Measurements from ENCODE around the gene SORCS3. TPM values are rescaled to one million over a fixed set of nuclear protein-coding genes. Genes with fewer than 3 reads are reported as not detected.

The SORCS3 gene
- total and polyA plus RNA-seq, 10 of the 15 experiments (the other 5 are each of a cell fraction or from before 2014, with no cell fraction given), result 0.01 to 0.04 (median 0.02) TPM; not detected in 7

- ChIA-PET CTCF (interaction anchor here (1.0 kb wide), 1 partner anchor 22 kb away, joined by 3 read pairs; no protein-coding TSS in a partner anchor), SMC1A (ENCODE audit: uncharacterized antibody, unreplicated experiment) (no interaction called here), POLR2A (no interaction called here), RAD21 (ENCODE audit: unreplicated experiment) (no interaction called here)
- H4K20me1 ChIP-seq (ENCODE audit: control insufficient read depth, insufficient read depth), result no peaks in the 10 kb centered on the region
- intact Hi-C loops (cut with micrococcal nuclease; ENCODE audit: unreplicated experiment), result no loop called here
- TF ChIP-seq NFXL1 (IDR thresholded peaks at IDR 0.05; ENCODE audit: borderline replicate concordance) (no peak), ZBTB33 (IDR thresholded peaks at IDR 0.05) (no peak), CEBPB (IDR thresholded peaks at IDR 0.05; ENCODE audit: borderline replicate concordance in 1 of 2, low read depth in 2 of 2, low read length in 2 of 2) (no peak), SIX5 (IDR thresholded peaks at IDR 0.05; ENCODE audit: low read depth, low read length, severe bottlenecking) (no peak)
- DNase-seq (ENCODE audit: low read depth, low spot score) (no peak), FAIRE-seq (no peak), ATAC-seq (no peak)
- in situ Hi-C loops (cut with MboI), result no loop called here
- H3K79me2 ChIP-seq (ENCODE audit: control insufficient read depth, insufficient read depth, low read length), result no peaks in the 10 kb centered on the region
- WGBS (ENCODE audit: insufficient coverage, insufficient replicate concordance, low lambda C conversion rate, missing lambda C conversion rate), result 14% methylated on average over 4 of the region's 4 CpGs
- H3K4me2 ChIP-seq (ENCODE audit: control insufficient read depth, insufficient read depth), result no peak overlapping the region
- H3K27me3 ChIP-seq (replicated peaks in 1 of 2; ENCODE audit: control insufficient read depth in 2 of 2, insufficient read depth in 2 of 2, low read length in 1 of 2), result peaks cover 3 to 4% of the 10 kb centered on the region in 2 experiments; a peak in 3 of 4 replicates
- no peak overlapping the region for H3K27ac ChIP-seq (ENCODE audit: control insufficient read depth, insufficient read depth)
- H3K4me1 ChIP-seq (ENCODE audit: control insufficient read depth, insufficient read depth, low read length), result no peaks in the 10 kb centered on the region
- no peaks in the 10 kb centered on the region for H3K9me3 ChIP-seq (replicated peaks; ENCODE audit: control insufficient read depth, insufficient read depth, low read length)
- H3K9ac ChIP-seq (ENCODE audit: control insufficient read depth, insufficient read depth, low read length), result no peak overlapping the region
- no peaks in the 10 kb centered on the region for H3K36me3 ChIP-seq (ENCODE audit: control insufficient read depth in 2 of 2, insufficient read depth in 2 of 2, low read length in 1 of 2)
- no peak overlapping the region for H3K4me3 ChIP-seq
- no peak overlapping the region for H2AFZ ChIP-seq (ENCODE audit: control insufficient read depth, low read depth, low read length)
- no TSS peak for BruUV-seq (replicated peaks)
Measured at GRCh38 chr10:104659809-104660208, 18.7 kb downstream of the SORCS3 start.

GRCh38 chr10:104663076-104663475 is 22.0 kb downstream of the SORCS3 start:
- in situ Hi-C loops (cut with MboI) (no loop called here), intact Hi-C loops (cut with micrococcal nuclease; ENCODE audit: unreplicated experiment) (no loop called here)
- FAIRE-seq (no peak), DNase-seq (ENCODE audit: low read depth, low spot score) (no peak), ATAC-seq (no peak)
- Histone ChIP-seq H3K27me3 (replicated peaks in 1 of 2; ENCODE audit: control insufficient read depth in 2 of 2, insufficient read depth in 2 of 2, low read length in 1 of 2) (peaks cover 3 to 4% of the 10 kb centered on the region in 2 experiments; a peak in 3 of 4 replicates), H2AFZ (ENCODE audit: control insufficient read depth, low read depth, low read length) (no peak overlapping the region), H3K36me3 (ENCODE audit: control insufficient read depth in 2 of 2, insufficient read depth in 2 of 2, low read length in 1 of 2) (no peaks in the 10 kb centered on the region), H3K9ac (ENCODE audit: control insufficient read depth, insufficient read depth, low read length) (no peak overlapping the region), H4K20me1 (ENCODE audit: control insufficient read depth, insufficient read depth) (no peaks in the 10 kb centered on the region), H3K4me2 (ENCODE audit: control insufficient read depth, insufficient read depth) (no peak overlapping the region), H3K27ac (ENCODE audit: control insufficient read depth, insufficient read depth) (no peak overlapping the region), H3K79me2 (ENCODE audit: control insufficient read depth, insufficient read depth, low read length) (no peaks in the 10 kb centered on the region), H3K4me1 (ENCODE audit: control insufficient read depth, insufficient read depth, low read length) (no peaks in the 10 kb centered on the region), H3K4me3 (no peak overlapping the region), H3K9me3 (replicated peaks; ENCODE audit: control insufficient read depth, insufficient read depth, low read length) (no peaks in the 10 kb centered on the region)
- POLR2A ChIA-PET, result no interaction called here
- RAD21 ChIA-PET (ENCODE audit: unreplicated experiment), result no interaction called here
- 20% methylated on average over 5 of the region's 5 CpGs for WGBS (ENCODE audit: insufficient coverage, insufficient replicate concordance, low lambda C conversion rate, missing lambda C conversion rate)
- CTCF ChIA-PET, result no interaction called here
- no peak for TF ChIP-seq CREB1 (IDR thresholded peaks at IDR 0.05; ENCODE audit: low read depth)
- no peak for TF ChIP-seq EP300 (IDR thresholded peaks at IDR 0.05; ENCODE audit: borderline replicate concordance in 1 of 2, control insufficient read depth in 1 of 2, low read depth in 2 of 2, low read length in 2 of 2)
- TF ChIP-seq NR2C1 (IDR thresholded peaks at IDR 0.05), result no peak
- TF ChIP-seq USF1 (IDR thresholded peaks at IDR 0.05; ENCODE audit: borderline replicate concordance, extremely low read length, insufficient read depth, low read depth, low read length), result no peak
- SMC1A ChIA-PET (ENCODE audit: uncharacterized antibody, unreplicated experiment), result no interaction called here
- no TSS peak for BruUV-seq (replicated peaks)

Data from GM12878 (cell line).